Measurements from ENCODE around the gene DNAH8. TPM values are rescaled to one million over a fixed set of nuclear protein-coding genes. Genes with fewer than 3 reads are reported as not detected.

DNAH8 gene
- total RNA-seq (2021; ENCODE audit: unreplicated experiment) (not detected), Bru-seq, nascent RNA (percentile 7 among the genes with signal in this experiment), BruChase-seq, experiment 1, labeled RNA remaining after a 6-hour chase (percentile 4 among the genes with signal in this experiment), BruChase-seq, experiment 2, labeled RNA remaining after a 2-hour chase (percentile 4 among the genes with signal in this experiment)
- polyA plus RNA-seq (2012): not detected in 2 replicates
- long read RNA-seq, partial matches to known transcripts: 0 of 1 reads
- long read RNA-seq, other reads (novel, unspliced or antisense): 1 of 1 reads

- Histone ChIP-seq H3K79me2 (ENCODE audit: insufficient read depth, low read length) (no peaks in the 10 kb centered on the region), H3K36me3 (ENCODE audit: control insufficient read depth in 1 of 2, insufficient read depth in 2 of 2, low read length in 2 of 2) (no peaks in the 10 kb centered on the region), H2AFZ (ENCODE audit: low read depth, low read length, poor library complexity, severe bottlenecking) (no peak within 1 kb of the TSS), H4K20me1 (ENCODE audit: insufficient read depth) (no peaks in the 10 kb centered on the region), H3K9ac (ENCODE audit: low read length) (no peak within 1 kb of the TSS), H3K4me1 (ENCODE audit: control insufficient read depth in 1 of 2, insufficient read depth in 2 of 2, low read length in 2 of 2) (no peaks in the 10 kb centered on the region), H3K27ac (ENCODE audit: low read depth, low read length) (no peak within 1 kb of the TSS), H3K9me3 (ENCODE audit: control insufficient read depth in 1 of 2, insufficient read depth in 1 of 2, low read depth in 1 of 2, low read length in 2 of 2) (peaks cover 0 to 7% of the 10 kb centered on the region in 2 experiments; a peak in 1 of 4 replicates), H3K4me3 (replicated peaks in 1 of 2; ENCODE audit: low read depth in 1 of 2, low read length in 2 of 2) (no peak within 1 kb of the TSS), H3K4me2 (ENCODE audit: low read length) (no peak within 1 kb of the TSS), H3K27me3 (ENCODE audit: insufficient read depth, low read length) (no peaks in the 10 kb centered on the region), H3K9me2 (ENCODE audit: insufficient read depth) (no peaks in the 10 kb centered on the region)
- DNase-seq (ENCODE audit: low read depth, low spot score) (no peak), ATAC-seq (no peak)
- ChIA-PET POLR2A (no interaction called here), RAD21 (ENCODE audit: low non-redundant PET in 1 of 2, low total read pairs in 2 of 2, uncharacterized antibody in 2 of 2, unreplicated experiment in 2 of 2) (no interaction called here), CTCF (no interaction called here)
- intact Hi-C loops (cut with micrococcal nuclease): no loop called here
- no TSS peak for BruUV-seq (replicated peaks)
- TF ChIP-seq POLR2AphosphoS5 (IDR thresholded peaks at IDR 0.05; ENCODE audit: low read depth, low read length) (no peak), CTCF (IDR thresholded peaks at IDR 0.05 in 2 of 3, conservative IDR thresholded peaks at IDR 0.05 in 1 of 3; ENCODE audit: borderline replicate concordance in 1 of 3, insufficient read depth in 1 of 3, low read depth in 2 of 3, low read length in 2 of 3) (no peak), EGR1 (IDR thresholded peaks at IDR 0.05; ENCODE audit: low read depth) (no peak), RAD21 (IDR thresholded peaks at IDR 0.05; ENCODE audit: low read depth) (no peak), JUND (IDR thresholded peaks at IDR 0.05) (no peak), MAX (IDR thresholded peaks at IDR 0.05) (no peak), ZBTB33 (IDR thresholded peaks at IDR 0.05; ENCODE audit: extremely low read depth, insufficient replicate concordance, low read length) (no peak), YY1 (IDR thresholded peaks at IDR 0.05; ENCODE audit: extremely low read depth, insufficient replicate concordance, low read depth, low read length) (no peak), ZFX (IDR thresholded peaks at IDR 0.05) (no peak), EZH2 (IDR thresholded peaks at IDR 0.05) (no peak), FOSL1 (IDR thresholded peaks at IDR 0.05; ENCODE audit: low read depth) (no peak), ELF1 (IDR thresholded peaks at IDR 0.05; ENCODE audit: borderline replicate concordance, low read depth) (no peak), ATF3 (IDR thresholded peaks at IDR 0.05) (no peak), SIN3A (IDR thresholded peaks at IDR 0.05; ENCODE audit: low read depth) (no peak), CEBPB (IDR thresholded peaks at IDR 0.05; ENCODE audit: low read depth) (no peak)
Measured at GRCh38 chr6:38715016-38715689, at the start of gene DNAH8. TSS of gene DNAH8 (plus strand) at chr6:38715311. CDS start at chr6:38722810, 7,499 bp downstream.
